H1 (cell line): Measurements from ENCODE around the gene THRB. TPM values are rescaled to one million over a fixed set of nuclear protein-coding genes. Genes with fewer than 3 reads are reported as not detected.

Source experiments
- CTCF ChIA-PET: fragments of 300-600 bp; sonication (Branson Sonifier 250); formaldehyde crosslinking; loops from one replicate; lab custom pipeline; 2021; ENCODE audit not compliant: partially characterized antibody; lab: Charles Lee
- POLR2A ChIA-PET: fragments of 300-600 bp; sonication (Branson Sonifier 250); formaldehyde crosslinking; loops from one replicate; lab custom pipeline; 2021; ENCODE audit warnings: inconsistent platforms; ENCODE audit not compliant: partially characterized antibody; lab: Charles Lee
- DNase-seq, 2 experiments: peaks; one replicate each; pipeline versions ENCODE4 v3.0.0 to v3.0.0-alpha.2; 2010 to 2022; ENCODE audit warnings: low spot score in 2 of 2, low read depth in 1 of 2, mixed read lengths in 1 of 2
- FAIRE-seq: peaks from 2 replicates; lab custom pipeline; 2011; peaks lifted over from hg19 to GRCh38; lab: Jason Lieb, UNC
- H2AFZ ChIP-seq: 2 replicates; pipeline ENCODE4 v1.8.1; 2012; ENCODE audit warnings: low read length, inconsistent platforms
- H2AK5ac ChIP-seq: 2 replicates; pipeline ENCODE4 v1.6.1; 2013; ENCODE audit warnings: low read depth, low read length
- H2BK120ac ChIP-seq: replicated peaks from 2 replicates; pipeline ENCODE3; 2013; ENCODE audit warnings: low read depth, low read length, inconsistent platforms
- H2BK12ac ChIP-seq: 2 replicates; pipeline ENCODE4 v1.6.1; 2013; ENCODE audit warnings: low read depth, low read length
- H2BK15ac ChIP-seq: 2 replicates; pipeline ENCODE4 v1.6.1; 2013; ENCODE audit warnings: low read length
- H2BK20ac ChIP-seq: 2 replicates; pipeline ENCODE4 v1.6.1; 2013; ENCODE audit warnings: low read length
- H2BK5ac ChIP-seq: 2 replicates; pipeline ENCODE4 v1.6.1; 2013; ENCODE audit warnings: low read depth, low read length
- H3K14ac ChIP-seq: 2 replicates; pipeline ENCODE4 v1.6.1; 2013; ENCODE audit warnings: inconsistent platforms; ENCODE audit not compliant: insufficient read length
- H3K18ac ChIP-seq: 2 replicates; pipeline ENCODE4 v1.6.1; 2013; ENCODE audit warnings: low read length; ENCODE audit errors: extremely low read depth
- H3K23ac ChIP-seq: 2 replicates; pipeline ENCODE4 v1.6.1; 2013; ENCODE audit warnings: inconsistent platforms; ENCODE audit not compliant: insufficient read length
- H3K23me2 ChIP-seq: 2 replicates; pipeline ENCODE4 v1.6.1; 2013; ENCODE audit warnings: low read depth, low read length
- H3K27ac ChIP-seq: 2 replicates; pipeline ENCODE4 v1.6.1; 2011; ENCODE audit warnings: low read depth, low read length, inconsistent platforms
- H3K27me3 ChIP-seq, 4 experiments: replicated peaks in 1 of 4; 1 replicate in 1 of 4; 2 replicates in 3 of 4; pipeline versions ENCODE4 v1.6.1 to v1.8.1; 2011 to 2013; ENCODE audit warnings: low read length in 3 of 4, mild to moderate bottlenecking in 3 of 4, inconsistent platforms in 2 of 4, mixed read lengths in 2 of 4, moderate library complexity in 1 of 4; ENCODE audit not compliant: control insufficient read depth in 3 of 4, insufficient read depth in 3 of 4; ENCODE audit errors: extremely low read depth in 1 of 4
- H3K36me3 ChIP-seq, 4 experiments: 2 replicates each; pipeline versions ENCODE4 v1.6.1 to v1.8.1; 2011 to 2013; ENCODE audit warnings: mild to moderate bottlenecking in 4 of 4, low read length in 3 of 4, moderate library complexity in 2 of 4, control low read depth in 1 of 4, inconsistent platforms in 1 of 4; ENCODE audit not compliant: insufficient read depth in 4 of 4, control insufficient read depth in 2 of 4
- H3K4ac ChIP-seq: replicated peaks from 2 replicates; pipeline ENCODE3; 2013; ENCODE audit warnings: low read length, low read depth, mixed read lengths, inconsistent platforms; ENCODE audit not compliant: insufficient read length
- H3K4me1 ChIP-seq, 4 experiments: replicated peaks in 1 of 4; 1 replicate in 1 of 4; 2 replicates in 3 of 4; pipeline versions ENCODE4 v1.6.1 to v1.8.1; 2011 to 2013; ENCODE audit warnings: low read length in 3 of 4, inconsistent platforms in 2 of 4, mixed read lengths in 1 of 4; ENCODE audit not compliant: insufficient read depth in 4 of 4, control insufficient read depth in 3 of 4
- H3K4me2 ChIP-seq, 2 experiments: 2 replicates each; pipeline versions ENCODE4 v1.6.1 to v1.8.1; 2011 to 2013; ENCODE audit warnings: low read depth in 2 of 2, low read length in 2 of 2, control low read depth in 1 of 2, inconsistent platforms in 1 of 2, mild to moderate bottlenecking in 1 of 2; ENCODE audit not compliant: insufficient read depth in 1 of 2
- H3K4me3 ChIP-seq, 4 experiments: fragments of 200-600, 300-600 bp in 1 of 4; sonication (generic), shearing (Covaris generic), sonication (Bioruptor Twin) in 1 of 4; 2 replicates each; pipeline versions ENCODE4 v1.5.1 to v1.8.1; 2011 to 2016; ENCODE audit warnings: low read length in 4 of 4, low read depth in 3 of 4, control low read depth in 2 of 4, inconsistent platforms in 2 of 4, mild to moderate bottlenecking in 2 of 4, mixed read lengths in 1 of 4, moderate library complexity in 1 of 4; ENCODE audit not compliant: insufficient read depth in 2 of 4; ENCODE audit errors: extremely low read depth in 1 of 4
- H3K56ac ChIP-seq: replicated peaks from 2 replicates; pipeline ENCODE3; 2013; ENCODE audit warnings: low read depth, mild to moderate bottlenecking, mixed read lengths, low read length, inconsistent platforms; ENCODE audit not compliant: insufficient read length
- H3K79me1 ChIP-seq: 2 replicates; pipeline ENCODE4 v1.6.1; 2013; ENCODE audit warnings: low read depth, low read length, control low read depth
- H3K79me2 ChIP-seq, 2 experiments: 2 replicates each; pipeline versions ENCODE4 v1.6.1 to v1.8.1; 2012 to 2013; ENCODE audit warnings: low read length in 2 of 2, mild to moderate bottlenecking in 2 of 2, inconsistent platforms in 1 of 2; ENCODE audit not compliant: insufficient read depth in 2 of 2, control insufficient read depth in 1 of 2
- H3K9ac ChIP-seq, 4 experiments: replicated peaks in 1 of 4; 1 replicate in 1 of 4; 2 replicates in 3 of 4; pipeline versions ENCODE4 v1.6.1 to v1.8.1; 2011 to 2013; ENCODE audit warnings: low read depth in 3 of 4, low read length in 3 of 4, control low read depth in 2 of 4, mild to moderate bottlenecking in 2 of 4, moderate library complexity in 2 of 4, inconsistent platforms in 1 of 4; ENCODE audit errors: extremely low read depth in 1 of 4
- H3K9me3 ChIP-seq, 2 experiments: 2 replicates each; pipeline versions ENCODE4 v1.6.1 to v1.8.1; 2012 to 2013; ENCODE audit warnings: mild to moderate bottlenecking in 2 of 2, moderate library complexity in 2 of 2, control low read depth in 1 of 2, inconsistent platforms in 1 of 2, low read depth in 1 of 2, low read length in 1 of 2, mixed read lengths in 1 of 2; ENCODE audit not compliant: insufficient read depth in 2 of 2
- H4K20me1 ChIP-seq, 2 experiments: replicated peaks in 1 of 2; 2 replicates each; pipeline versions ENCODE3 to v1.8.1; 2011 to 2013; ENCODE audit warnings: inconsistent platforms in 2 of 2, low read length in 2 of 2, mild to moderate bottlenecking in 1 of 2; ENCODE audit not compliant: insufficient read depth in 2 of 2, control insufficient read depth in 1 of 2
- H4K5ac ChIP-seq: 2 replicates; pipeline ENCODE4 v1.6.1; 2013; ENCODE audit warnings: low read length, low read depth, mixed read lengths, inconsistent platforms; ENCODE audit not compliant: insufficient read length
- H4K8ac ChIP-seq: 2 replicates; pipeline ENCODE4 v1.8.0; 2013; ENCODE audit warnings: mild to moderate bottlenecking, moderate library complexity, low read length, inconsistent platforms; ENCODE audit not compliant: insufficient read depth; ENCODE audit errors: extremely low read depth
- H4K91ac ChIP-seq: replicated peaks from 2 replicates; pipeline ENCODE3; 2013; ENCODE audit warnings: low read length, mixed read lengths, inconsistent platforms; ENCODE audit not compliant: insufficient read length
- EP300 ChIP-seq, 2 experiments: IDR thresholded peaks; 1 replicate in 1 of 2; 2 replicates in 1 of 2; pipeline ENCODE4 v1.6.1; 2011 to 2012; ENCODE audit warnings: low read depth in 2 of 2, low read length in 2 of 2, mild to moderate bottlenecking in 2 of 2, borderline replicate concordance in 1 of 2, inconsistent platforms in 1 of 2, moderate library complexity in 1 of 2
- FOSL1 ChIP-seq: IDR thresholded peaks from 2 replicates; pipeline ENCODE4 v1.6.1; 2011; ENCODE audit warnings: mild to moderate bottlenecking, low read depth, low read length, moderate library complexity; ENCODE audit not compliant: insufficient read depth
- PHF8 ChIP-seq: fragments of 200-600 bp; sonication (generic); conservative IDR thresholded peaks from 2 replicates; pipeline ENCODE4 v1.7.1; 2012; ENCODE audit warnings: low read depth, mild to moderate bottlenecking, inconsistent platforms, low read length, moderate library complexity
- RAD21 ChIP-seq, 2 experiments: IDR thresholded peaks in 1 of 2; conservative IDR thresholded peaks in 1 of 2; 2 replicates each; pipeline ENCODE4 v1.6.1; 2011; ENCODE audit warnings: low read depth in 2 of 2, low read length in 2 of 2, improper control_type of control experiment in 1 of 2, inconsistent platforms in 1 of 2, mild to moderate bottlenecking in 1 of 2, moderate library complexity in 1 of 2
- YY1 ChIP-seq: IDR thresholded peaks from 2 replicates; pipeline ENCODE4 v1.6.1; 2011; ENCODE audit warnings: low read depth, mild to moderate bottlenecking, low read length
- WGBS, 2 experiments: shearing (Covaris generic) in 1 of 2; methylation state at CpG; one replicate each; pipeline versions ENCODE4 v1.1.6 to v1.1.7; 2013 to 2015; ENCODE audit warnings: low lambda C conversion rate in 2 of 2, mixed read lengths in 2 of 2, inconsistent platforms in 1 of 2, low coverage in 1 of 2, missing lambda C conversion rate in 1 of 2; ENCODE audit not compliant: insufficient replicate concordance in 2 of 2, insufficient coverage in 1 of 2, insufficient read length in 1 of 2; ENCODE audit errors: extremely low coverage in 1 of 2, missing lambda C conversion rate in 1 of 2; 5-methylcytosine and 5-hydroxymethylcytosine counted together
- polyA plus RNA-seq, 7 experiments: library from polyadenylated mRNA; depleted of rRNA in 3 of 7; stranded (reverse) in 5 of 7; unstranded in 2 of 7; fragments of >200 nt in 5 of 7; fragments of 200-250 nt in 2 of 7; gene quantifications; 1 replicate in 5 of 7; 2 replicates in 1 of 7; 4 replicates in 1 of 7; pipeline versions ENCODE4 v1.2.1 to v1.2.3, GENCODE V29; 2011 to 2013; ENCODE audit warnings: missing spikeins in 2 of 7, mixed read lengths in 2 of 7
- total RNA-seq: library from RNA; stranded (reverse); fragmentation: NEBNext Ultra II Directional; extraction: Animal tissue kit (Norgen Biotek cat#: 25700); gene quantifications from 2 replicates; pipeline ENCODE4 v1.2.1, GENCODE V29; 2021
- TF ChIP-seq, protein P1 (sequence below): IDR thresholded peaks from 2 replicates; pipeline ENCODE4 v1.6.1; 2012; ENCODE audit warnings: inconsistent platforms
- TF ChIP-seq, protein P2 (sequence below), 3 experiments: IDR thresholded peaks; 1 replicate in 2 of 3; 2 replicates in 1 of 3; pipeline versions ENCODE4 v1.5.1 to v1.6.1; 2011; ENCODE audit warnings: low read length in 3 of 3, mild to moderate bottlenecking in 3 of 3, inconsistent platforms in 2 of 3, low read depth in 1 of 3, moderate library complexity in 1 of 3; ENCODE audit not compliant: insufficient read depth in 1 of 3; ENCODE audit errors: control extremely low read depth in 1 of 3

The THRB gene
- total and polyA plus RNA-seq, 2 of the 8 experiments (the other 6 are each of a cell fraction or from before 2014, with no cell fraction given), result 0.98 to 3.9 TPM

- Histone ChIP-seq H3K4me3 (no peak overlapping the region), H2BK12ac (no peak overlapping the region), H4K91ac (no peak overlapping the region), H3K4ac (no peak overlapping the region), H4K20me1 (no peaks in the 10 kb centered on the region), H2BK120ac (no peak overlapping the region), H3K27ac (no peak overlapping the region), H3K9me3 (no peaks in the 10 kb centered on the region), H3K23ac (no peak overlapping the region), H3K79me1 (no peaks in the 10 kb centered on the region), H2AK5ac (no peak overlapping the region), H3K4me1 (peaks cover 0 to 13% (median 2%) of the 10 kb centered on the region in 4 experiments; a peak in 3 of 7 replicates), H3K36me3 (no peaks in the 10 kb centered on the region), H3K27me3 (no peaks in the 10 kb centered on the region), H4K5ac (no peak overlapping the region), H3K14ac (no peak overlapping the region), H2BK15ac (no peak overlapping the region), H3K56ac (no peak overlapping the region), H2BK5ac (no peak overlapping the region), H2BK20ac (no peak overlapping the region), H3K18ac (no peak overlapping the region), H3K4me2 (no peak overlapping the region), H3K79me2 (no peaks in the 10 kb centered on the region), H3K23me2 (no peaks in the 10 kb centered on the region), H3K9ac (no peak overlapping the region), H2AFZ (no peak overlapping the region), H4K8ac (no peak overlapping the region; the same call in 1 of the 2 replicates)
- 36% methylated on average over 3 of the region's 4 CpGs; no CpG with 5 or more reads in 1 of the 2 experiments for WGBS, 2 experiments
- CTCF ChIA-PET, result interaction anchor here (0.7 to 8.6 kb wide), 20 partner anchors 9 to 247 kb away, joined by 3 to 58 read pairs (median 6); no protein-coding TSS in a partner anchor
- peak; percentile 10 to 51 for DNase-seq
- peak; percentile 71 for FAIRE-seq
- POLR2A ChIA-PET, result no interaction called here
- TF ChIP-seq PHF8 (no peak), RAD21 (IDR thresholded peaks at IDR 0.05 in 1 of 2, conservative IDR thresholded peaks at IDR 0.05 in 1 of 2; ENCODE audit: low read depth in 2 of 2, low read length in 2 of 2) (peak; percentile 87 to 89), EP300 (IDR thresholded peaks at IDR 0.05; ENCODE audit: borderline replicate concordance in 1 of 2, low read depth in 2 of 2, low read length in 2 of 2) (no peak), YY1 (0 out of 2 replicates have a peak, but pooled peaks have one; percentile 18), FOSL1 (0 out of 2 replicates have a peak, but pooled peaks have one; percentile 49)
- TF ChIP-seq, protein P1, sequence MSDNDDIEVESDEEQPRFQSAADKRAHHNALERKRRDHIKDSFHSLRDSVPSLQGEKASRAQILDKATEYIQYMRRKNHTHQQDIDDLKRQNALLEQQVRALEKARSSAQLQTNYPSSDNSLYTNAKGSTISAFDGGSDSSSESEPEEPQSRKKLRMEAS, result 0 out of 2 replicates have a peak, but pooled peaks have one; percentile 10
- TF ChIP-seq, protein P2, sequence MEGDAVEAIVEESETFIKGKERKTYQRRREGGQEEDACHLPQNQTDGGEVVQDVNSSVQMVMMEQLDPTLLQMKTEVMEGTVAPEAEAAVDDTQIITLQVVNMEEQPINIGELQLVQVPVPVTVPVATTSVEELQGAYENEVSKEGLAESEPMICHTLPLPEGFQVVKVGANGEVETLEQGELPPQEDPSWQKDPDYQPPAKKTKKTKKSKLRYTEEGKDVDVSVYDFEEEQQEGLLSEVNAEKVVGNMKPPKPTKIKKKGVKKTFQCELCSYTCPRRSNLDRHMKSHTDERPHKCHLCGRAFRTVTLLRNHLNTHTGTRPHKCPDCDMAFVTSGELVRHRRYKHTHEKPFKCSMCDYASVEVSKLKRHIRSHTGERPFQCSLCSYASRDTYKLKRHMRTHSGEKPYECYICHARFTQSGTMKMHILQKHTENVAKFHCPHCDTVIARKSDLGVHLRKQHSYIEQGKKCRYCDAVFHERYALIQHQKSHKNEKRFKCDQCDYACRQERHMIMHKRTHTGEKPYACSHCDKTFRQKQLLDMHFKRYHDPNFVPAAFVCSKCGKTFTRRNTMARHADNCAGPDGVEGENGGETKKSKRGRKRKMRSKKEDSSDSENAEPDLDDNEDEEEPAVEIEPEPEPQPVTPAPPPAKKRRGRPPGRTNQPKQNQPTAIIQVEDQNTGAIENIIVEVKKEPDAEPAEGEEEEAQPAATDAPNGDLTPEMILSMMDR (IDR thresholded peaks at IDR 0.05; ENCODE audit: control extremely low read depth in 1 of 3, insufficient read depth in 1 of 3, low read depth in 1 of 3, low read length in 3 of 3), result peak; percentile 9 to 88 (median 76)
These were observed 256.5 kb downstream of the THRB start for GRCh38 chr3:24237971-24238706.
